ENCODE measurements around the gene MSH5.

DNA sequence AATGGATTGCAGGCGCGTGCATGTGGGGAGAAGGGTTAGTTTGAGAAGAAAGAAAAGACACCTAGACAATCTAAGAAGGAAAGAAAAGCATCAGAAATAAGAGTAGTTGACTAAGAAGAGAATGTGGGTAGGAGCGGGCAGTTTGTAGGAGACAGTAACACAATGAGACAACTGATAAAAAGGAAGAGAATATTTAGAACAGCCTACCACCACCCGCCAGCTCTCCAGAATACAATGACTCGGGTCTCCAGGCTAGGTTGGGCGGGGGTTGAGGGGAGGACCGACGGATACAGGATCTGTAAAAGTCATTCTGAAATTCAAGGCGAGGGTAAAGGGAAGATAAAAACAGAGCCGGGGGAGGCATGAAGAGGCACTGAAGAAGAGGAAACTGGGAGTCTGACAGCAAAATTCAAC is 37.4 kb upstream of the MSH5 start:
- no peak for TF ChIP-seq POLR2A (IDR thresholded peaks at IDR 0.05)
- TF ChIP-seq, protein P1, sequence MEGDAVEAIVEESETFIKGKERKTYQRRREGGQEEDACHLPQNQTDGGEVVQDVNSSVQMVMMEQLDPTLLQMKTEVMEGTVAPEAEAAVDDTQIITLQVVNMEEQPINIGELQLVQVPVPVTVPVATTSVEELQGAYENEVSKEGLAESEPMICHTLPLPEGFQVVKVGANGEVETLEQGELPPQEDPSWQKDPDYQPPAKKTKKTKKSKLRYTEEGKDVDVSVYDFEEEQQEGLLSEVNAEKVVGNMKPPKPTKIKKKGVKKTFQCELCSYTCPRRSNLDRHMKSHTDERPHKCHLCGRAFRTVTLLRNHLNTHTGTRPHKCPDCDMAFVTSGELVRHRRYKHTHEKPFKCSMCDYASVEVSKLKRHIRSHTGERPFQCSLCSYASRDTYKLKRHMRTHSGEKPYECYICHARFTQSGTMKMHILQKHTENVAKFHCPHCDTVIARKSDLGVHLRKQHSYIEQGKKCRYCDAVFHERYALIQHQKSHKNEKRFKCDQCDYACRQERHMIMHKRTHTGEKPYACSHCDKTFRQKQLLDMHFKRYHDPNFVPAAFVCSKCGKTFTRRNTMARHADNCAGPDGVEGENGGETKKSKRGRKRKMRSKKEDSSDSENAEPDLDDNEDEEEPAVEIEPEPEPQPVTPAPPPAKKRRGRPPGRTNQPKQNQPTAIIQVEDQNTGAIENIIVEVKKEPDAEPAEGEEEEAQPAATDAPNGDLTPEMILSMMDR (IDR thresholded peaks at IDR 0.05), result no peak
